ENCODE data around the gene SKI.

SKI gene

GRCh38 chr1:2340918-2341254 is 112.8 kb downstream of the SKI start:
- DNase-seq (ENCODE audit: low read depth): no peak

GRCh38 chr1:2341706-2342383 is 113.7 kb downstream of the SKI start:
- DNase-seq (ENCODE audit: low read depth): no peak

GRCh38 chr1:2342384-2343022 is 114.4 kb downstream of the SKI start:
- no peak for DNase-seq (ENCODE audit: low read depth)

- no peak for DNase-seq (ENCODE audit: low read depth)
These were observed 115.2 kb downstream of the SKI start for GRCh38 chr1:2343023-2343935.

- no peak for DNase-seq (ENCODE audit: low read depth)
These were observed 116.1 kb downstream of the SKI start for GRCh38 chr1:2344121-2344681.

- no peak for DNase-seq (ENCODE audit: low read depth)
These were observed 116.7 kb downstream of the SKI start for GRCh38 chr1:2344744-2345296.

- DNase-seq (ENCODE audit: low read depth): no peak
These were observed 117.4 kb downstream of the SKI start for GRCh38 chr1:2345297-2346075.

- DNase-seq (ENCODE audit: low read depth): no peak
These were observed 118.7 kb downstream of the SKI start for GRCh38 chr1:2346691-2347408.

GRCh38 chr1:2347409-2347785 is 119.3 kb downstream of the SKI start:
- DNase-seq (ENCODE audit: low read depth): no peak

GRCh38 chr1:2347896-2348295 is 119.8 kb downstream of the SKI start:
- no peak for DNase-seq (ENCODE audit: low read depth)

GRCh38 chr1:2348346-2349325 is 120.5 kb downstream of the SKI start:
- no peak for DNase-seq (ENCODE audit: low read depth)

- DNase-seq (ENCODE audit: low read depth): no peak
These were observed 121.7 kb downstream of the SKI start for GRCh38 chr1:2349806-2350205.

GRCh38 chr1:2350501-2350900 is 122.4 kb downstream of the SKI start:
- no peak for DNase-seq (ENCODE audit: low read depth)

GRCh38 chr1:2350911-2351655 is 123.0 kb downstream of the SKI start:
- DNase-seq (ENCODE audit: low read depth): no peak

- DNase-seq (ENCODE audit: low read depth): no peak
These were observed 123.6 kb downstream of the SKI start for GRCh38 chr1:2351723-2352122.

- DNase-seq (ENCODE audit: low read depth): no peak
These were observed 124.3 kb downstream of the SKI start for GRCh38 chr1:2352341-2352896.

- no peak for DNase-seq (ENCODE audit: low read depth)
These were observed 124.9 kb downstream of the SKI start for GRCh38 chr1:2352897-2353550.

Data from stimulated activated CD8-positive, alpha-beta memory T cell treated with anti-CD3 and anti-CD28 coated beads, Interleukin-12 subunit alpha, Interleukin-12 subunit beta, amount 100 ng/mL, for 1 hour (primary cell).